NB4 (cell line): ENCODE measurements around the gene RPS15.

Source experiments
- CTCF ChIP-seq: IDR thresholded peaks from one replicate; pipeline ENCODE4 v1.5.1; 2012; ENCODE audit warnings: low read depth, low read length
- POLR2A ChIP-seq: IDR thresholded peaks from 2 replicates; pipeline ENCODE4 v1.6.1; 2011; ENCODE audit warnings: mild to moderate bottlenecking; ENCODE audit not compliant: insufficient read length; ENCODE audit errors: extremely low read depth

DNA sequence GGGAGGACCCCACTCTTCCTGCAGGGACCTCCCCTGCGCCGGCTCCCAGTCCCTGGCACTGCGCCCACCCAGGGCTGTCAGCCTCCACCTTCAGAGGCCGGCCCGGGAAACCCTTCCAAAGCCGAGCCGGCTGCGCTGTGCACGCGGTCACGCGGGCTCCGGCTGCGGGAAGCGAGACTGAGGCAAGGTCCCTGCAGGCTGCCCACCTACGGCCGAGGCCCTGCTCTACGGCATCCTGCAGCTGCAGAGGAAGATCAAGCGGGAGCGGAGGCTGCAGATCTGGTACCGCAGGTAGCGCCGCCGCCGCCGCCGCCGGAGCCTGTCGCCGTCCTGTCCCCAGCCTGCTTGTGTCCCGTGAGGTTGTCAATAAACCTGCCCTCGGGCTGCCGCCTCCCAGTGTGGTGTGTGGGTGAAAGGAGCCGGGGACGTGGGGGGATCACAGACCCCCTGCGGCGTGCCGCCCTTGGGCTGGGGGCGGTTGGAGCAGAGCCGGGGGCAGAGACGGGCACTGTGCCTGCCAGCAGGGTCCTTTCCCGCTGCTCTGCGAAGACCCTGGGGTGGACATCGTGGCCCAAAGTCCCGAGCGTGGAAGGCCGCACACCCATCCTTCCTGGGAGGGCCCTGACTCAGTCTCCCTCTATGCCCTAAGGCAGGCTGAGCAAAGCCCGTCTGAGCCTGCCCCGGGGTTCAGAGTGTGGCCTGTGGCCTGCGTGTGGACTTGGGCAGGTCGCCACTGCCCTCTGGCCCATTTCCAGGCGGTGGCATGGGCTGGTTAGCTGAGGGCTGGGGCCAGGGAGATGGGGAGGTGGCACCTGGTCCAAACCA lies 42.8 kb upstream of the RPS15 start:
- TF ChIP-seq POLR2A (no peak), CTCF (no peak)
